ENCODE measurements around the gene STRADA.

STRADA gene

GRCh38 chr17:63698381-63698885 lies 43.2 kb downstream of the STRADA start:
- Histone ChIP-seq H3K4me1 (peaks cover 4% of the 10 kb centered on the region), H3K9me3 (ENCODE audit: control insufficient read depth, low read length) (no peaks in the 10 kb centered on the region), H3K27me3 (ENCODE audit: control insufficient read depth, insufficient read depth, low read length) (no peaks in the 10 kb centered on the region), H3K4me2 (ENCODE audit: low read length) (no peak overlapping the region), H3K36me3 (ENCODE audit: control insufficient read depth, insufficient read depth, low read length) (no peaks in the 10 kb centered on the region), H2AFZ (peak overlapping the region; percentile 65), H3K4me3 (ENCODE audit: low read depth, low read length) (no peak overlapping the region), H3K27ac (no peak overlapping the region), H3K79me2 (no peaks in the 10 kb centered on the region), H3K9ac (no peak overlapping the region)
- TF ChIP-seq CTCF (IDR thresholded peaks at IDR 0.05): no peak

DNA sequence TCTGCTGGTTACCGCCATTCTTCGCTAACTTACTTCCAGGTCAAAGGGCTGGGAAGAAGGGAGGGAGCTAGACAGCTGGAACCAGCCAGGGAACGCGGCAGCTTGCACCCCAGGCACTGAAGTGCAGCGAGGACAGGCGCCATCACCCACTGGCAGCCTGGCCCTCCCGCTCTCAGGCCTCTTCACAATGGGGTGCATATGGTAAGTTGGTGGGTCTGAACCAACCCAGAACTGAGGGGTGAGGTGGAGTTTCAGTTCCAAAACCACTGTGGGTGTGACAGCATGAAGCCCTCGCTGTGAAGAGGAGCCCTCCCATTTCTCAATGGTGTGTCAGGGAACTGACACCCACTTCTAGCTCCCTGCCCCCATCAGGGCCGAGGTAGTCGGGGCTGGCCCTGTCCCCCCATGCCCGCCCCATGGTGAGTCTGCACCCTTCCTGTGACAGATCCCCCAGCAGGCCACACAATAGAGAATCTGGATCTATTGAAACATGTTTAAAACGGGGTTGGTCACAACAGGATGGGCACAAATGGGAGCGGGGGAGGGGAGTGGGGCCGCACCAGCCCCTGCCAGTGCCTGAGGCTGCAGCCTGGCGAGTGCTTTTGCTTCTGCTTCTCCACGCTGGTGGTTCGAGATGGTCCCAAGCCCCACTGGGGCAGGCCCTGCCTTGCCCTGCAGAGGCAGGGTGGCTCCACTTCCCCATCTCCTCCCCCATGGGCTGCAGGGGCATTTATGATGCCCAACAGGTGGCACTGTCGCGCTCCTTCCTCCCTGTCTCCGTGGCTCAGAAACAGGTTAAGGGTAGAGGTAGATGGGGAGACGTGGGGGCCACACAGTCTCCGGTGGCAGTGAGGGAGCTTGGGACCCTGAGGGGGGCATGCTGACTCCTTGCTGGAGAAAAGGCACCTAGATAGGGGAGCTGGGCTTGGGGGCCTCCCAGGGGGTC lies 44.0 kb downstream of the STRADA start:
- no peak overlapping the region for H3K4me3 ChIP-seq (ENCODE audit: low read depth, low read length)
- TF ChIP-seq CTCF (IDR thresholded peaks at IDR 0.05): peak; percentile 59
- H3K27me3 ChIP-seq (ENCODE audit: control insufficient read depth, insufficient read depth, low read length): no peaks in the 10 kb centered on the region
- H3K27ac ChIP-seq: peak overlapping the region; percentile 24
- H3K79me2 ChIP-seq: no peaks in the 10 kb centered on the region
- H3K9me3 ChIP-seq (ENCODE audit: control insufficient read depth, low read length): no peaks in the 10 kb centered on the region
- no peaks in the 10 kb centered on the region for H3K36me3 ChIP-seq (ENCODE audit: control insufficient read depth, insufficient read depth, low read length)
- no peak overlapping the region for H3K9ac ChIP-seq
- H3K4me1 ChIP-seq: peaks cover 4% of the 10 kb centered on the region
- no peak overlapping the region for H3K4me2 ChIP-seq (ENCODE audit: low read length)
- H2AFZ ChIP-seq: no peak overlapping the region

- Histone ChIP-seq H3K9ac (no peak overlapping the region), H3K4me2 (ENCODE audit: low read length) (no peak overlapping the region), H3K36me3 (ENCODE audit: control insufficient read depth, insufficient read depth, low read length) (no peaks in the 10 kb centered on the region), H2AFZ (no peak overlapping the region), H3K4me1 (peaks cover 4% of the 10 kb centered on the region), H3K79me2 (no peaks in the 10 kb centered on the region), H3K9me3 (ENCODE audit: control insufficient read depth, low read length) (no peaks in the 10 kb centered on the region), H3K27ac (peak overlapping the region; percentile 24), H3K4me3 (ENCODE audit: low read depth, low read length) (no peak overlapping the region), H3K27me3 (ENCODE audit: control insufficient read depth, insufficient read depth, low read length) (no peaks in the 10 kb centered on the region)
- peak; percentile 45 for TF ChIP-seq CTCF (IDR thresholded peaks at IDR 0.05)
Observed at GRCh38 chr17:63696381-63696961, 45.1 kb downstream of the STRADA start.

- Histone ChIP-seq H3K9me3 (ENCODE audit: control insufficient read depth, low read length) (no peaks in the 10 kb centered on the region), H3K9ac (no peak overlapping the region), H3K4me3 (ENCODE audit: low read depth, low read length) (no peak overlapping the region), H3K4me1 (peaks cover 4% of the 10 kb centered on the region), H2AFZ (no peak overlapping the region), H3K27me3 (ENCODE audit: control insufficient read depth, insufficient read depth, low read length) (no peaks in the 10 kb centered on the region), H3K4me2 (ENCODE audit: low read length) (no peak overlapping the region), H3K36me3 (ENCODE audit: control insufficient read depth, insufficient read depth, low read length) (no peaks in the 10 kb centered on the region), H3K79me2 (no peaks in the 10 kb centered on the region), H3K27ac (no peak overlapping the region)
- no peak for TF ChIP-seq CTCF (IDR thresholded peaks at IDR 0.05)
Observed at GRCh38 chr17:63695889-63696288, 45.7 kb downstream of the STRADA start.

Data from parathyroid adenoma (tissue), 2 donors.